H9 (cell line): ENCODE measurements around the gene MTF1. TPM values are rescaled to one million over a fixed set of nuclear protein-coding genes. Genes with fewer than 3 reads are reported as not detected.

Experiments used
- DNase-seq: peaks from one replicate; pipeline ENCODE4 v3.0.0-alpha.2; 2017
- H2AFZ ChIP-seq: one replicate; pipeline ENCODE4 v1.6.1; 2013; ENCODE audit warnings: mild to moderate bottlenecking, low read length, control low read depth, moderate library complexity
- H2AK5ac ChIP-seq: 2 replicates; pipeline ENCODE4 v1.6.1; 2013; ENCODE audit warnings: low read length, control low read depth, mixed read lengths; ENCODE audit not compliant: insufficient read length
- H2BK120ac ChIP-seq: one replicate; pipeline ENCODE4 v1.6.1; 2013; ENCODE audit warnings: low read depth, mild to moderate bottlenecking, low read length, control low read depth, inconsistent platforms; ENCODE audit not compliant: poor library complexity, severe bottlenecking
- H2BK12ac ChIP-seq: 2 replicates; pipeline ENCODE4 v1.6.1; 2013; ENCODE audit warnings: low read length, control low read depth, mixed read lengths, low read depth; ENCODE audit not compliant: insufficient read length
- H2BK15ac ChIP-seq: 2 replicates; pipeline ENCODE4 v1.6.1; 2013; ENCODE audit warnings: low read depth, low read length, control low read depth
- H2BK20ac ChIP-seq: one replicate; pipeline ENCODE4 v1.6.1; 2013; ENCODE audit warnings: low read depth, mild to moderate bottlenecking, low read length, control low read depth, inconsistent platforms; ENCODE audit not compliant: poor library complexity, severe bottlenecking
- H2BK5ac ChIP-seq: 2 replicates; pipeline ENCODE4 v1.6.1; 2013; ENCODE audit warnings: low read length, control low read depth, mixed read lengths; ENCODE audit not compliant: insufficient read length
- H3K14ac ChIP-seq: 2 replicates; pipeline ENCODE4 v1.6.1; 2013; ENCODE audit warnings: low read length, control low read depth; ENCODE audit not compliant: insufficient read depth
- H3K18ac ChIP-seq: 2 replicates; pipeline ENCODE4 v1.6.1; 2013; ENCODE audit warnings: low read depth, mild to moderate bottlenecking, mixed read lengths, low read length, control low read depth; ENCODE audit not compliant: insufficient read length
- H3K23ac ChIP-seq: 2 replicates; pipeline ENCODE4 v1.6.1; 2013; ENCODE audit warnings: low read length, control low read depth, mixed read lengths, low read depth; ENCODE audit not compliant: insufficient read length
- H3K23me2 ChIP-seq: 2 replicates; pipeline ENCODE4 v1.6.1; 2013; ENCODE audit warnings: low read depth, mild to moderate bottlenecking, mixed read lengths, low read length, control low read depth; ENCODE audit not compliant: insufficient read length, poor library complexity, severe bottlenecking
- H3K27ac ChIP-seq: 2 replicates; pipeline ENCODE4 v1.5.1; 2013; ENCODE audit warnings: low read length, control low read depth, mixed read lengths, low read depth; ENCODE audit not compliant: insufficient read length
- H3K27me3 ChIP-seq: 2 replicates; pipeline ENCODE4 v1.6.1; 2013; ENCODE audit warnings: low read length, control low read depth, inconsistent platforms; ENCODE audit not compliant: insufficient read depth
- H3K4ac ChIP-seq: 2 replicates; pipeline ENCODE4 v1.6.1; 2013; ENCODE audit warnings: low read depth, mild to moderate bottlenecking, control low read depth, inconsistent platforms, low read length, moderate library complexity
- H3K4me1 ChIP-seq: 2 replicates; pipeline ENCODE4 v1.6.1; 2013; ENCODE audit warnings: low read length, control low read depth, inconsistent platforms; ENCODE audit not compliant: insufficient read depth
- H3K4me2 ChIP-seq: 2 replicates; pipeline ENCODE4 v1.6.1; 2013; ENCODE audit warnings: low read length, control low read depth, mixed read lengths; ENCODE audit not compliant: insufficient read length, insufficient read depth
- H3K56ac ChIP-seq: 2 replicates; pipeline ENCODE4 v1.6.1; 2013; ENCODE audit warnings: low read depth, mild to moderate bottlenecking, mixed read lengths, low read length, control low read depth; ENCODE audit not compliant: insufficient read length
- H3K79me1 ChIP-seq: 2 replicates; pipeline ENCODE4 v1.6.1; 2013; ENCODE audit warnings: low read depth, mild to moderate bottlenecking, moderate library complexity, low read length, control low read depth, inconsistent platforms; ENCODE audit not compliant: insufficient read depth, poor library complexity, severe bottlenecking
- H3K79me2 ChIP-seq: 2 replicates; pipeline ENCODE4 v1.6.1; 2013; ENCODE audit warnings: low read length, control low read depth, inconsistent platforms; ENCODE audit not compliant: insufficient read depth
- H3K9ac ChIP-seq: 2 replicates; pipeline ENCODE4 v1.6.1; 2013; ENCODE audit warnings: low read length, control low read depth, mixed read lengths; ENCODE audit not compliant: insufficient read length; ENCODE audit errors: extremely low read depth
- H3K9me3 ChIP-seq: one replicate; pipeline ENCODE4 v1.6.1; 2013; ENCODE audit warnings: low read depth, low read length, inconsistent platforms; ENCODE audit not compliant: control insufficient read depth
- H3T11ph ChIP-seq: one replicate; pipeline ENCODE4 v1.6.1; 2013; ENCODE audit warnings: mild to moderate bottlenecking, low read length, control low read depth, inconsistent platforms
- H4K20me1 ChIP-seq: one replicate; pipeline ENCODE4 v1.6.1; 2013; ENCODE audit not compliant: control insufficient read depth, insufficient read length, insufficient read depth
- H4K5ac ChIP-seq: 2 replicates; pipeline ENCODE4 v1.6.1; 2013; ENCODE audit warnings: low read depth, mild to moderate bottlenecking, mixed read lengths, low read length, control low read depth; ENCODE audit not compliant: insufficient read length
- H4K8ac ChIP-seq: replicated peaks from 2 replicates; pipeline ENCODE4 v1.6.1; 2013; ENCODE audit warnings: low read length, control low read depth, mixed read lengths, low read depth; ENCODE audit not compliant: insufficient read length
- H4K91ac ChIP-seq: 2 replicates; pipeline ENCODE4 v1.6.1; 2013; ENCODE audit warnings: low read depth, mild to moderate bottlenecking, moderate library complexity, mixed read lengths, low read length, control low read depth; ENCODE audit not compliant: insufficient read length
- H3K27ac Mint-ChIP-seq, 3 experiments: 2 replicates in 2 of 3; 3 replicates in 1 of 3; pipeline ENCODE4 v1.8.0; 2020 to 2021; ENCODE audit warnings: mixed read lengths in 3 of 3, mild to moderate bottlenecking in 1 of 3, moderate library complexity in 1 of 3
- H3K27me3 Mint-ChIP-seq: 2 replicates; pipeline ENCODE4 v1.8.0; 2021; ENCODE audit warnings: low read depth, mild to moderate bottlenecking, moderate library complexity, mixed read lengths
- H3K36me3 Mint-ChIP-seq, 3 experiments: 2 replicates in 2 of 3; 3 replicates in 1 of 3; pipeline ENCODE4 v1.8.0; 2020 to 2021; ENCODE audit warnings: low read depth in 3 of 3, mixed read lengths in 3 of 3; ENCODE audit not compliant: insufficient read depth in 1 of 3
- H3K4me1 Mint-ChIP-seq, 2 experiments: 2 replicates each; pipeline ENCODE4 v1.8.0; 2020; ENCODE audit warnings: mixed read lengths in 2 of 2
- H3K4me3 Mint-ChIP-seq, 2 experiments: 2 replicates in 1 of 2; 3 replicates in 1 of 2; pipeline ENCODE4 v1.8.0; 2020 to 2021; ENCODE audit warnings: mild to moderate bottlenecking in 2 of 2, mixed read lengths in 2 of 2, moderate library complexity in 1 of 2
- H3K9me3 Mint-ChIP-seq, 2 experiments: 2 replicates in 1 of 2; 3 replicates in 1 of 2; pipeline ENCODE4 v1.8.0; 2020; ENCODE audit warnings: mild to moderate bottlenecking in 2 of 2, mixed read lengths in 2 of 2, moderate library complexity in 1 of 2
- CTCF ChIP-seq: fragments of 200-600 bp; sonication (generic); conservative IDR thresholded peaks from 3 replicates; pipeline ENCODE4 v1.8.0; 2021; ENCODE audit warnings: antibody characterized with exemption, mild to moderate bottlenecking
- WGBS: extraction: QIAGEN DNeasy Blood & Tissue Kit; methylation state at CpG from one replicate; pipeline ENCODE4 v1.1.7; 2013; ENCODE audit warnings: missing lambda C conversion rate, low lambda C conversion rate, mixed read lengths; ENCODE audit not compliant: insufficient read length; ENCODE audit errors: extremely low coverage; 5-methylcytosine and 5-hydroxymethylcytosine counted together
- total RNA-seq: library from RNA; stranded (reverse); gene quantifications from 2 replicates; pipeline ENCODE4 v1.2.1, GENCODE V29; 2021

MTF1 gene
- total RNA-seq, 1 experiment from 2014 or later = 17.0 TPM

DNA sequence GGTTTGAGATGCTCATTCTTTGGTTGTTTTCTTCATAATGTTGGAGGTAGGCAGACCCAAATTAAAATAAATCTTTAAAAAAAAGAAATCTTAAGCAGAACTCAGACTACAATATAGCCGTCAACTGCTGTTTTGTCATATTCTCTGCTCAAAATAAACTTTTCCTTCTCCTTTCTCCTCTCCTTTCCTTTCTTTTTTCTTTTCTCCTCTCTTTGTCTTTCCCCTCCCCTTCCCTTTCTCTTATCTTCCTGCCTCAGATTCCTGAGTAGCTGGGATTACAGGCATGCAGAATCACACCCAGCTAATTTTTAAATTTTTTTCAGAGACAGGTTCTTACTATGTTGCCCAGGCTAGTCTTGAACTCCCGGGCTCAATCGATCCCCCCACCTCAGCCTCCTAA, 24.8 kb upstream of the MTF1 start:
- no peaks in the 10 kb centered on the region for H3K27me3 Mint-ChIP-seq
- H4K8ac ChIP-seq = no peak overlapping the region
- H2BK20ac ChIP-seq = no peak overlapping the region
- H2AFZ ChIP-seq = no peak overlapping the region
- H3K23me2 ChIP-seq = no peaks in the 10 kb centered on the region
- no peak overlapping the region for H2BK5ac ChIP-seq
- no peak overlapping the region for H3K4me3 Mint-ChIP-seq
- no peak overlapping the region for H3K18ac ChIP-seq
- no peak overlapping the region; a peak in 1 of 7 replicates for H3K27ac Mint-ChIP-seq
- H3K4ac ChIP-seq = no peak overlapping the region
- no peaks in the 10 kb centered on the region for H4K20me1 ChIP-seq
- no peak overlapping the region for H4K5ac ChIP-seq
- no CpG with 5 or more reads among the region's 3 CpGs for WGBS
- no peak overlapping the region for H3K27ac ChIP-seq
- no peaks in the 10 kb centered on the region for H3K79me1 ChIP-seq
- peaks cover 7 to 75% (median 65%) of the 10 kb centered on the region in 3 experiments; a peak in 6 of 7 replicates for H3K36me3 Mint-ChIP-seq
- TF ChIP-seq CTCF = no peak
- H3T11ph ChIP-seq = no peak overlapping the region
- no peaks in the 10 kb centered on the region for H3K9me3 Mint-ChIP-seq
- no peaks in the 10 kb centered on the region for H3K9me3 ChIP-seq
- H3K4me2 ChIP-seq = no peak overlapping the region
- no peak overlapping the region for H2AK5ac ChIP-seq
- H3K4me1 Mint-ChIP-seq = no peaks in the 10 kb centered on the region
- no peaks in the 10 kb centered on the region for H3K79me2 ChIP-seq
- H3K9ac ChIP-seq = no peak overlapping the region
- H2BK120ac ChIP-seq = no peak overlapping the region
- no peaks in the 10 kb centered on the region for H3K4me1 ChIP-seq
- no peak overlapping the region for H3K14ac ChIP-seq
- H2BK15ac ChIP-seq = no peak overlapping the region
- H3K23ac ChIP-seq = no peak overlapping the region
- H2BK12ac ChIP-seq = no peak overlapping the region
- H3K27me3 ChIP-seq = no peaks in the 10 kb centered on the region
- no peak overlapping the region for H4K91ac ChIP-seq
- H3K56ac ChIP-seq = no peak overlapping the region
- no peak for DNase-seq
